ENCODE results near the gene SAC3D1. TPM values are rescaled to one million over a fixed set of nuclear protein-coding genes. Genes with fewer than 3 reads are reported as not detected.

The SAC3D1 gene
- total RNA-seq (2021), result 33.9 and 48.0 TPM in 2 replicates
- Bru-seq, nascent RNA, result percentile 58 among the genes with signal in this experiment
- BruChase-seq, experiment 1, labeled RNA remaining after a 2-hour chase, result percentile 52 among the genes with signal in this experiment
- percentile 71 among the genes with signal in this experiment for BruChase-seq, experiment 2, labeled RNA remaining after a 6-hour chase
- long read RNA-seq, transcript SAC3D1-203 (3 exons, 1,366 nt), result minor isoform, 28 of 97 reads
- long read RNA-seq, transcript SAC3D1-201 (2 exons, 1,566 nt), result major isoform, 61 of 97 reads
- long read RNA-seq, partial matches to known transcripts, result 0 of 97 reads
- long read RNA-seq, other reads (novel, unspliced or antisense), result 6 of 97 reads

DNA sequence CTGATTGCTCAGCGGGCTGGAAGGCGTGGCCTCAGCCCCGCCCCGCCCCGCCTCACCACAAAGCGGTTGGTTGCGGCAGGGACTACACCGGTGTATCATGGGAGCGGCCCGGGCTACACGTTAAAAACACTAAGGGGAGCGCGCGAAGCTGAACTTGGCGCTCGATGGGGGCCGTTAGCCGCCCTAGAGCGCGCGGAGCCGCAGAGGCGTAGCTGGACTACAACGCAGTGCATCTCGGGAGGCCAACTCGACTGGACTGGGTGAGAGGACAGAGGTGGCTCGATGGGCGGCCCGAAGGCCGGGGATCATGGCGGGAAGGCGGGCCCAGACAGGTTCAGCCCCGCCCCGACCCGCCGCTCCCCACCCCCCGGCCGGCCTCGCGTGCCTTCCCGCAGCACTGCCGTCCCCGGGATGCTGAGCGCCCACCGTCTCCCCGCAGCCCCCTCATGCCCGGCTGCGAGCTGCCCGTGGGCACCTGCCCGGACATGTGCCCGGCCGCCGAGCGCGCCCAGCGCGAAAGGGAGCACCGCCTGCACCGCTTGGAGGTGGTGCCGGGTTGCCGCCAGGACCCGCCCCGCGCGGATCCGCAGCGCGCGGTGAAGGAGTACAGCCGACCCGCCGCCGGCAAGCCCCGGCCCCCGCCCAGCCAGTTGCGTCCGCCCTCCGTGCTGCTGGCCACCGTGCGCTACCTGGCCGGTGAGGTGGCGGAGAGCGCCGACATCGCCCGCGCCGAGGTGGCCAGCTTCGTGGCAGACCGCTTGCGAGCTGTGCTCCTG is at the start of gene SAC3D1:
SAC3D1 (plus strand) TSS at position 364 of the 776 bp plus-strand sequence; CDS start at position 447, 83 bp downstream.
- peak within 1 kb of the TSS; percentile 78 for H3K4me2 ChIP-seq
- TF ChIP-seq, protein P1, sequence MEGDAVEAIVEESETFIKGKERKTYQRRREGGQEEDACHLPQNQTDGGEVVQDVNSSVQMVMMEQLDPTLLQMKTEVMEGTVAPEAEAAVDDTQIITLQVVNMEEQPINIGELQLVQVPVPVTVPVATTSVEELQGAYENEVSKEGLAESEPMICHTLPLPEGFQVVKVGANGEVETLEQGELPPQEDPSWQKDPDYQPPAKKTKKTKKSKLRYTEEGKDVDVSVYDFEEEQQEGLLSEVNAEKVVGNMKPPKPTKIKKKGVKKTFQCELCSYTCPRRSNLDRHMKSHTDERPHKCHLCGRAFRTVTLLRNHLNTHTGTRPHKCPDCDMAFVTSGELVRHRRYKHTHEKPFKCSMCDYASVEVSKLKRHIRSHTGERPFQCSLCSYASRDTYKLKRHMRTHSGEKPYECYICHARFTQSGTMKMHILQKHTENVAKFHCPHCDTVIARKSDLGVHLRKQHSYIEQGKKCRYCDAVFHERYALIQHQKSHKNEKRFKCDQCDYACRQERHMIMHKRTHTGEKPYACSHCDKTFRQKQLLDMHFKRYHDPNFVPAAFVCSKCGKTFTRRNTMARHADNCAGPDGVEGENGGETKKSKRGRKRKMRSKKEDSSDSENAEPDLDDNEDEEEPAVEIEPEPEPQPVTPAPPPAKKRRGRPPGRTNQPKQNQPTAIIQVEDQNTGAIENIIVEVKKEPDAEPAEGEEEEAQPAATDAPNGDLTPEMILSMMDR (conservative IDR thresholded peaks at IDR 0.05), result no peak
- TF ChIP-seq EZH2 (IDR thresholded peaks at IDR 0.05; ENCODE audit: low read depth), result no peak
- no peaks in the 10 kb centered on the region for H3K9me3 ChIP-seq (ENCODE audit: insufficient read depth, low read depth)
- H3K27me3 ChIP-seq (ENCODE audit: insufficient read depth, low read depth), result no peaks in the 10 kb centered on the region
- peak within 1 kb of the TSS; percentile 82 for H2AFZ ChIP-seq
- H3K9me2 ChIP-seq (ENCODE audit: insufficient read depth), result no peaks in the 10 kb centered on the region
- peaks cover 23% of the 10 kb centered on the region for H3K79me2 ChIP-seq (ENCODE audit: low read depth)
- H4K20me1 ChIP-seq (ENCODE audit: insufficient read depth), result no peaks in the 10 kb centered on the region
- ChIA-PET POLR2A (ENCODE audit: unreplicated experiment) (interaction anchor here (0.6 to 0.7 kb wide), 5 partner anchors 41 to 381 kb away, joined by 3 to 5 read pairs (median 3); partner anchors contain the start of genes FAU, MAJIN, MRPL49 and NEAT1), CTCF (interaction anchor here (0.7 kb wide), 1 partner anchor 106 kb away, joined by 4 read pairs; no protein-coding TSS in a partner anchor)
- BruUV-seq (replicated peaks), result no TSS peak
- peak within 1 kb of the TSS; percentile 82 for H3K4me3 ChIP-seq
- no peaks in the 10 kb centered on the region for H3K36me3 ChIP-seq (ENCODE audit: low read depth)
- peaks cover 24% of the 10 kb centered on the region; the same call in 1 of the 2 replicates for H3F3A ChIP-seq (ENCODE audit: insufficient read depth, low read depth)
- DNase-seq, result peak; percentile 94 to 95
- intact Hi-C loops (cut with micrococcal nuclease; ENCODE audit: unreplicated experiment), result loop anchor here (5.0 kb wide), 2 partner anchors 41 to 56 kb away; partner anchors contain the start of genes CDCA5, VPS51 and ZFPL1
- H3K4me1 ChIP-seq (replicated peaks; ENCODE audit: insufficient read depth), result peaks cover 25% of the 10 kb centered on the region
- H3K27ac ChIP-seq, result peak within 1 kb of the TSS; percentile 67

DNA sequence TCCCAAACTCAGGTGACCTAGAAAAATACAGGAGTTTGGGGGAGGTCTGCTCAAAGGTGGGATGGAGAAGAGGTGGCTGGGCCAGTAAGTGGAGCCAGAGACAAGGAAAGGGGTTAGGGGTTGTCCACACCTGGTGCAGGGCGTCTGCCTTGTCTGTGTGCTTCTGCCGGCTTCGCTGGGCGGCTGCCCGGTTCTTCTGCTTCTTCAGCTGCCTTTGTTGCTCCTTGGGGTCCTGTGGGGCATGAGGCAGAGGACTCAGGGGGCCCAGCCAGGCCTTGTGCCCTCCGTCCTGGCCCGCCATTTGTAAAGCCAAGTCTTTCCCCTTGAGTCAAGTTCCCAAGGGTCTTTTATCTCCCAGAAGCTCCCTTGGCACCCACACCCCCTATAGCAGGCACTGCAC is 46.7 kb upstream of the SAC3D1 start:
- Histone ChIP-seq H3K27me3 (ENCODE audit: insufficient read depth, low read depth) (no peaks in the 10 kb centered on the region), H3K27ac (no peak overlapping the region), H2AFZ (no peak overlapping the region), H3K4me3 (no peak overlapping the region), H3K4me2 (no peak overlapping the region), H3F3A (ENCODE audit: insufficient read depth, low read depth) (0 out of 2 replicates have a peak, but pooled peaks cover 3% of the 10 kb centered on the region), H3K9me2 (ENCODE audit: insufficient read depth) (no peaks in the 10 kb centered on the region), H3K4me1 (replicated peaks; ENCODE audit: insufficient read depth) (no peaks in the 10 kb centered on the region), H3K9me3 (ENCODE audit: insufficient read depth, low read depth) (no peaks in the 10 kb centered on the region), H3K79me2 (ENCODE audit: low read depth) (no peaks in the 10 kb centered on the region), H4K20me1 (ENCODE audit: insufficient read depth) (no peaks in the 10 kb centered on the region), H3K36me3 (ENCODE audit: low read depth) (no peaks in the 10 kb centered on the region)
- no TSS peak for BruUV-seq (replicated peaks)
- no peak for TF ChIP-seq EZH2 (IDR thresholded peaks at IDR 0.05; ENCODE audit: low read depth)
- TF ChIP-seq, protein P1 (conservative IDR thresholded peaks at IDR 0.05), result no peak
- ChIA-PET CTCF (no interaction called here), POLR2A (ENCODE audit: unreplicated experiment) (no interaction called here)
- DNase-seq, result no peak
- intact Hi-C loops (cut with micrococcal nuclease; ENCODE audit: unreplicated experiment), result no loop called here

DNA sequence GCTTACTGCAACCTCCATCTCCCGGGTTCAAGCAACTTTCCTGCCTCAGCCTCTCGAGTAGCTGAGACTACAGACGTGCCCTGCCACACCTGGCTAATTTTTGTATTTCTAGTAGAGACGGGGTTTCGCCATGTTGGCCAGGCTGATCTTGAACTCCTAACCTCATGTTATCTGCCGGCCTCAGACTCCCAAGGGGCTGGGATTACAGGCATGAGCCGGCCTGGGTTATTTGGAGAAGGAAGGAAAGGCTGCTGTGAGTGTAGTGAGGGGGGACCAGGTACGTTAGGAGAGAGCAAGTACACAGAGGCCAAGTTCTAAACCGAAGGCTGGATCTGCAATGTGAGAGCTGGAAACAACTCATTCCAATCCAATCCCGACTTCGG is 44.7 kb upstream of the SAC3D1 start:
- Histone ChIP-seq H3K4me3 (no peak overlapping the region), H3K27ac (no peak overlapping the region), H3K79me2 (ENCODE audit: low read depth) (no peaks in the 10 kb centered on the region), H3K36me3 (ENCODE audit: low read depth) (no peaks in the 10 kb centered on the region), H3K4me1 (replicated peaks; ENCODE audit: insufficient read depth) (no peaks in the 10 kb centered on the region), H2AFZ (peak overlapping the region; percentile 25; the same call in 1 of the 2 replicates), H3K27me3 (ENCODE audit: insufficient read depth, low read depth) (no peaks in the 10 kb centered on the region), H3K9me3 (ENCODE audit: insufficient read depth, low read depth) (no peaks in the 10 kb centered on the region), H4K20me1 (ENCODE audit: insufficient read depth) (no peaks in the 10 kb centered on the region), H3K4me2 (peak overlapping the region; percentile 39; the same call in 1 of the 2 replicates), H3K9me2 (ENCODE audit: insufficient read depth) (no peaks in the 10 kb centered on the region), H3F3A (ENCODE audit: insufficient read depth, low read depth) (0 out of 2 replicates have a peak, but pooled peaks cover 3% of the 10 kb centered on the region)
- no peak for DNase-seq
- CTCF ChIA-PET, result interaction anchor here (1.2 to 2.1 kb wide), 2 partner anchors 72 to 77 kb away, joined by 5 to 6 read pairs; partner anchors contain the start of gene PPP2R5B
- intact Hi-C loops (cut with micrococcal nuclease; ENCODE audit: unreplicated experiment), result no loop called here
- POLR2A ChIA-PET (ENCODE audit: unreplicated experiment), result interaction anchor here (0.6 to 0.7 kb wide), 4 partner anchors 11 to 77 kb away, joined by 4 to 8 read pairs (median 5); no protein-coding TSS in a partner anchor
- TF ChIP-seq, protein P1 (conservative IDR thresholded peaks at IDR 0.05), result no peak
- no peak for TF ChIP-seq EZH2 (IDR thresholded peaks at IDR 0.05; ENCODE audit: low read depth)
- BruUV-seq (replicated peaks), result no TSS peak

All from PC-9 (cell line).